Measurements from ENCODE around the gene CARD10. TPM values are rescaled to one million over a fixed set of nuclear protein-coding genes. Genes with fewer than 3 reads are reported as not detected.

Gene CARD10
- total and polyA plus RNA-seq, 4 donors = 7.8 to 14.0 (median 8.4) TPM

- Histone ChIP-seq H3K27me3 (ENCODE audit: control insufficient read depth in 4 of 4, insufficient read depth in 4 of 4, low read length in 3 of 4) (no peaks in the 10 kb centered on the region), H3K4me3 (ENCODE audit: low read depth in 1 of 3, low read length in 3 of 3) (no peak overlapping the region), H3K9me3 (ENCODE audit: control insufficient read depth in 4 of 4, low read length in 3 of 4) (no peaks in the 10 kb centered on the region), H3K9ac (ENCODE audit: low read depth in 1 of 2, low read length in 2 of 2) (no peak overlapping the region), H3K36me3 (ENCODE audit: control insufficient read depth in 4 of 4, insufficient read depth in 3 of 4, low read depth in 1 of 4, low read length in 3 of 4) (no peaks in the 10 kb centered on the region), H3K27ac (ENCODE audit: low read depth in 1 of 2, low read length in 2 of 2) (no peak overlapping the region), H3K4me1 (ENCODE audit: control insufficient read depth in 4 of 4, insufficient read depth in 4 of 4, low read length in 3 of 4) (peaks cover 2 to 9% (median 3%) of the 10 kb centered on the region in 4 donors)
- DNase-seq (ENCODE audit: low spot score) = no peak
- 90% methylated on average over 6 of the region's 6 CpGs for WGBS
- TF ChIP-seq HNF4A (conservative IDR thresholded peaks at IDR 0.05) (no peak), NR2F2 (IDR thresholded peaks at IDR 0.05) (no peak), RXRA (IDR thresholded peaks at IDR 0.05) (no peak), ZBTB33 (IDR thresholded peaks at IDR 0.05) (no peak), HNF4G (IDR thresholded peaks at IDR 0.05) (no peak), MAX (IDR thresholded peaks at IDR 0.05) (no peak), CTCF (IDR thresholded peaks at IDR 0.05; ENCODE audit: low read depth, low read length, missing input control) (no peak), RAD21 (IDR thresholded peaks at IDR 0.05) (no peak), JUND (IDR thresholded peaks at IDR 0.05) (no peak), GABPA (IDR thresholded peaks at IDR 0.05 in 1 of 2, conservative IDR thresholded peaks at IDR 0.05 in 1 of 2) (no peak), SP1 (IDR thresholded peaks at IDR 0.05) (no peak), FOXA1 (IDR thresholded peaks at IDR 0.05) (no peak), YY1 (IDR thresholded peaks at IDR 0.05) (no peak), REST (IDR thresholded peaks at IDR 0.05) (no peak), TAF1 (conservative IDR thresholded peaks at IDR 0.05) (no peak), EGR1 (IDR thresholded peaks at IDR 0.05; ENCODE audit: low read depth in 2 of 2) (no peak), ATF3 (IDR thresholded peaks at IDR 0.05) (no peak)
Measured at GRCh38 chr22:37535159-37535558, 15.9 kb upstream of the CARD10 start.

- 96% methylated on average over 3 of the region's 3 CpGs for WGBS
- Histone ChIP-seq H3K9ac (ENCODE audit: low read depth in 1 of 2, low read length in 2 of 2) (no peak overlapping the region), H3K36me3 (ENCODE audit: control insufficient read depth in 4 of 4, insufficient read depth in 3 of 4, low read depth in 1 of 4, low read length in 3 of 4) (no peaks in the 10 kb centered on the region)
- TF ChIP-seq FOXA1 (IDR thresholded peaks at IDR 0.05) (no peak), ATF3 (IDR thresholded peaks at IDR 0.05) (no peak), NR2F2 (IDR thresholded peaks at IDR 0.05) (no peak), ZBTB33 (IDR thresholded peaks at IDR 0.05) (no peak), JUND (IDR thresholded peaks at IDR 0.05) (no peak), RXRA (IDR thresholded peaks at IDR 0.05) (no peak), REST (IDR thresholded peaks at IDR 0.05) (no peak), HNF4A (conservative IDR thresholded peaks at IDR 0.05) (no peak), EGR1 (IDR thresholded peaks at IDR 0.05; ENCODE audit: low read depth in 2 of 2) (no peak), HNF4G (IDR thresholded peaks at IDR 0.05) (no peak), RAD21 (IDR thresholded peaks at IDR 0.05) (no peak), TAF1 (conservative IDR thresholded peaks at IDR 0.05) (no peak), GABPA (IDR thresholded peaks at IDR 0.05 in 1 of 2, conservative IDR thresholded peaks at IDR 0.05 in 1 of 2) (no peak)
Measured at GRCh38 chr22:37534445-37534844, 15.2 kb upstream of the CARD10 start.

More at GRCh38 chr22:37534445-37534844, 15.2 kb upstream of the CARD10 start:
- no peaks in the 10 kb centered on the region for H3K9me3 ChIP-seq (ENCODE audit: control insufficient read depth in 4 of 4, low read length in 3 of 4)
- peaks cover 2 to 9% (median 3%) of the 10 kb centered on the region in 4 donors for H3K4me1 ChIP-seq (ENCODE audit: control insufficient read depth in 4 of 4, insufficient read depth in 4 of 4, low read length in 3 of 4)
- H3K27me3 ChIP-seq (ENCODE audit: control insufficient read depth in 4 of 4, insufficient read depth in 4 of 4, low read length in 3 of 4) = no peaks in the 10 kb centered on the region
- H3K27ac ChIP-seq (ENCODE audit: low read depth in 1 of 2, low read length in 2 of 2) = no peak overlapping the region
- DNase-seq (ENCODE audit: low spot score) = no peak
- H3K4me3 ChIP-seq (ENCODE audit: low read depth in 1 of 3, low read length in 3 of 3) = no peak overlapping the region

Measured in liver (tissue), 9 donors.